HepG2 (cell line): ENCODE results near the gene OR10V1. TPM values are rescaled to one million over a fixed set of nuclear protein-coding genes. Genes with fewer than 3 reads are reported as not detected.

ENCODE experiments used
- BORCS8-MEF2B ChIP-seq: sonication (generic); formaldehyde crosslinking; IDR thresholded peaks from 2 replicates; pipeline ENCODE4 v1.8.0; 2022; ENCODE audit warnings: mild to moderate bottlenecking, missing genetic modification reagents
- CC2D1A ChIP-seq: sonication (generic); formaldehyde crosslinking; IDR thresholded peaks from 2 replicates; pipeline ENCODE4 v1.8.1; 2023; ENCODE audit warnings: mild to moderate bottlenecking, missing genetic modification reagents
- FOSL1 ChIP-seq: sonication (generic); formaldehyde crosslinking; IDR thresholded peaks from 2 replicates; pipeline ENCODE4 v1.9.0; 2021; ENCODE audit warnings: missing genetic modification reagents, borderline replicate concordance
- FOXM1 ChIP-seq: sonication (generic); formaldehyde crosslinking; IDR thresholded peaks from 2 replicates; pipeline ENCODE4 v1.5.0; 2020; ENCODE audit warnings: missing genetic modification reagents
- IRF1 ChIP-seq: sonication (generic); formaldehyde crosslinking; IDR thresholded peaks from 2 replicates; pipeline ENCODE4 v1.4.0; 2020; ENCODE audit warnings: low read depth, mild to moderate bottlenecking, missing genetic modification reagents
- KDM5B ChIP-seq: sonication (generic); formaldehyde crosslinking; IDR thresholded peaks from 2 replicates; pipeline ENCODE4 v1.4.0; 2020; ENCODE audit warnings: missing genetic modification reagents, mild to moderate bottlenecking, borderline replicate concordance
- PAWR ChIP-seq: sonication (generic); formaldehyde crosslinking; IDR thresholded peaks from 2 replicates; pipeline ENCODE4 v1.4.0; 2020; ENCODE audit warnings: missing genetic modification reagents, mild to moderate bottlenecking, borderline replicate concordance
- PAX8 ChIP-seq: sonication (generic); formaldehyde crosslinking; IDR thresholded peaks from 2 replicates; pipeline ENCODE4 v1.8.0; 2022; ENCODE audit warnings: mild to moderate bottlenecking, missing genetic modification reagents, borderline replicate concordance
- POLR2AphosphoS2 ChIP-seq: IDR thresholded peaks from 2 replicates; pipeline ENCODE4 v1.6.1; 2011; ENCODE audit warnings: low read depth, low read length, improper control_type of control experiment
- PRDM15 ChIP-seq: sonication (generic); formaldehyde crosslinking; IDR thresholded peaks from 2 replicates; pipeline ENCODE4 v1.4.0; 2020; ENCODE audit warnings: missing genetic modification reagents
- RBM22 ChIP-seq: fragments of 200-400 bp; formaldehyde crosslinking; optimal IDR thresholded peaks from 2 replicates; pipeline ENCODE3; 2017; ENCODE audit warnings: mild to moderate bottlenecking, low read length, moderate library complexity
- RFX5 ChIP-seq: IDR thresholded peaks from 2 replicates; pipeline ENCODE4 v1.6.1; 2011; ENCODE audit warnings: low read depth, low read length, improper control_type of control experiment
- SKI ChIP-seq: fragments of 450-650 bp; IDR thresholded peaks from one replicate; pipeline ENCODE4 v1.6.1; 2018; ENCODE audit warnings: mild to moderate bottlenecking; ENCODE audit not compliant: partially characterized antibody
- SOX5 ChIP-seq: IDR thresholded peaks from 2 replicates; pipeline ENCODE4 v1.6.1; 2016; ENCODE audit warnings: borderline replicate concordance
- SP140L ChIP-seq: sonication (generic); formaldehyde crosslinking; IDR thresholded peaks from 2 replicates; pipeline ENCODE4 v1.4.0; 2020; ENCODE audit warnings: missing genetic modification reagents, borderline replicate concordance
- ZBTB39 ChIP-seq: sonication (generic); formaldehyde crosslinking; IDR thresholded peaks from 2 replicates; pipeline ENCODE4 v1.5.0; 2020; ENCODE audit warnings: missing genetic modification reagents
- ZBTB7B ChIP-seq: sonication (generic); formaldehyde crosslinking; IDR thresholded peaks from 2 replicates; pipeline ENCODE4 v1.4.0; 2020; ENCODE audit warnings: missing genetic modification reagents
- ZKSCAN8 ChIP-seq: IDR thresholded peaks from 2 replicates; pipeline ENCODE4 v1.6.1; 2016; ENCODE audit warnings: borderline replicate concordance, missing genetic modification reagents, missing compliant biosample characterization
- ZNF121 ChIP-seq: sonication (generic); formaldehyde crosslinking; IDR thresholded peaks from 2 replicates; pipeline ENCODE4 v1.5.0; 2020; ENCODE audit warnings: mild to moderate bottlenecking, missing genetic modification reagents
- ZNF431 ChIP-seq: sonication (generic); formaldehyde crosslinking; IDR thresholded peaks from 2 replicates; pipeline ENCODE4 v1.9.0; 2022; ENCODE audit warnings: missing genetic modification reagents, low read depth, mild to moderate bottlenecking, borderline replicate concordance
- ZNF451 ChIP-seq: sonication (generic); formaldehyde crosslinking; IDR thresholded peaks from 2 replicates; pipeline ENCODE4 v1.5.0; 2020; ENCODE audit warnings: mild to moderate bottlenecking, missing genetic modification reagents
- ZNF510 ChIP-seq: sonication (generic); formaldehyde crosslinking; IDR thresholded peaks from 2 replicates; pipeline ENCODE4 v1.4.0; 2020; ENCODE audit warnings: low read depth, mild to moderate bottlenecking, missing genetic modification reagents
- ZNF530 ChIP-seq: sonication (generic); formaldehyde crosslinking; IDR thresholded peaks from 2 replicates; pipeline ENCODE4 v1.5.0; 2020; ENCODE audit warnings: low read depth, mild to moderate bottlenecking, missing genetic modification reagents
- ZNF616 ChIP-seq: sonication (generic); formaldehyde crosslinking; IDR thresholded peaks from 2 replicates; pipeline ENCODE4 v1.5.0; 2020; ENCODE audit warnings: low read depth, mild to moderate bottlenecking, missing genetic modification reagents
- ZNF772 ChIP-seq: sonication (generic); formaldehyde crosslinking; IDR thresholded peaks from 2 replicates; pipeline ENCODE4 v1.5.0; 2020; ENCODE audit warnings: mild to moderate bottlenecking, missing genetic modification reagents
- polyA plus RNA-seq, 8 experiments: library from polyadenylated mRNA; depleted of rRNA in 3 of 8; stranded (reverse) in 7 of 8; unstranded in 1 of 8; fragments of >200 nt; fragmentation: Illumina TruSeq in 4 of 8; extraction: Trizol in 4 of 8; gene quantifications; 2 replicates each; pipeline versions ENCODE4 v1.2.1 to v1.2.3, GENCODE V29; 2011 to 2016; ENCODE audit warnings: low read depth in 4 of 8, missing spikeins in 1 of 8, mixed read lengths in 1 of 8; ENCODE audit not compliant: insufficient read depth in 1 of 8
- total RNA-seq, 5 experiments: library from RNA; depleted of rRNA; stranded (reverse); fragments of >200 nt; fragmentation: Illumina TruSeq; extraction: Trizol; gene quantifications; 2 replicates each; pipeline ENCODE4 v1.2.3, GENCODE V29; 2016; ENCODE audit warnings: low read depth in 1 of 5

Gene OR10V1
- total and polyA plus RNA-seq, 2 of the 13 experiments (the other 11 are each of a cell fraction or from before 2014, with no cell fraction given) = not detected

- TF ChIP-seq KDM5B (CRISPR knock-in tag) (no peak), PAWR (CRISPR knock-in tag) (no peak), FOSL1 (peak; percentile 65), ZNF451 (CRISPR knock-in tag) (no peak), FOXM1 (CRISPR knock-in tag) (no peak), RFX5 (no peak), ZBTB7B (no peak), CC2D1A (CRISPR knock-in tag) (no peak), ZNF616 (no peak), SP140L (CRISPR knock-in tag) (no peak), POLR2AphosphoS2 (no peak), PAX8 (CRISPR knock-in tag) (no peak), ZNF431 (CRISPR knock-in tag) (no peak), ZBTB39 (no peak), SKI (no peak), BORCS8-MEF2B (CRISPR knock-in tag) (no peak), SOX5 (no peak), ZNF510 (CRISPR knock-in tag) (no peak), ZNF121 (CRISPR knock-in tag) (no peak), PRDM15 (CRISPR knock-in tag) (no peak), RBM22 (no peak), ZKSCAN8 (CRISPR knock-in tag) (no peak), IRF1 (CRISPR knock-in tag) (no peak), ZNF772 (CRISPR knock-in tag) (no peak), ZNF530 (CRISPR knock-in tag) (no peak)
Observed at GRCh38 chr11:59755701-59756557, 42.3 kb upstream of the OR10V1 start (continued).
